WTC11 (cell line): ENCODE measurements around the gene DHRS7.

Experiments used
- CBFB ChIP-seq: sonication (generic); formaldehyde crosslinking; IDR thresholded peaks from 2 replicates; pipeline ENCODE4 v1.8.1; 2022; ENCODE audit warnings: mild to moderate bottlenecking, low read depth, missing genetic modification reagents
- CTCF ChIP-seq: fragments of 200-600 bp; IDR thresholded peaks from 2 replicates; pipeline ENCODE4 v1.8.0; 2022; ENCODE audit warnings: antibody characterized with exemption
- ESRRA ChIP-seq: sonication (generic); formaldehyde crosslinking; IDR thresholded peaks from 2 replicates; pipeline ENCODE4 v1.8.1; 2022; ENCODE audit warnings: mild to moderate bottlenecking, missing genetic modification reagents, borderline replicate concordance
- NR2C2 ChIP-seq: sonication (generic); formaldehyde crosslinking; IDR thresholded peaks from 2 replicates; pipeline ENCODE4 v1.8.0; 2022; ENCODE audit warnings: mild to moderate bottlenecking, missing genetic modification reagents
- TF ChIP-seq, protein P1 (sequence below): fragments of 250-450 bp; sonication (Bioruptor Pico); IDR thresholded peaks from 2 replicates; pipeline ENCODE4 v1.9.0; 2021; ENCODE audit warnings: moderate library complexity, mild to moderate bottlenecking, inconsistent platforms, borderline replicate concordance
- TF ChIP-seq, protein P2 (sequence below): sonication (generic); formaldehyde crosslinking; IDR thresholded peaks from 2 replicates; pipeline ENCODE4 v1.8.1; 2022; ENCODE audit warnings: low read depth, mild to moderate bottlenecking, moderate library complexity, missing genetic modification reagents, borderline replicate concordance

- TF ChIP-seq, protein P1, sequence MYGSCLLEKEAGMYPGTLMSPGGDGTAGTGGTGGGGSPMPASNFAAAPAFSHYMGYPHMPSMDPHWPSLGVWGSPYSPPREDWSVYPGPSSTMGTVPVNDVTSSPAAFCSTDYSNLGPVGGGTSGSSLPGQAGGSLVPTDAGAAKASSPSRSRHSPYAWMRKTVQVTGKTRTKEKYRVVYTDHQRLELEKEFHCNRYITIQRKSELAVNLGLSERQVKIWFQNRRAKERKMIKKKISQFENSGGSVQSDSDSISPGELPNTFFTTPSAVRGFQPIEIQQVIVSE: no peak
- TF ChIP-seq CTCF: no peak
- TF ChIP-seq ESRRA: no peak
- TF ChIP-seq, protein P2, sequence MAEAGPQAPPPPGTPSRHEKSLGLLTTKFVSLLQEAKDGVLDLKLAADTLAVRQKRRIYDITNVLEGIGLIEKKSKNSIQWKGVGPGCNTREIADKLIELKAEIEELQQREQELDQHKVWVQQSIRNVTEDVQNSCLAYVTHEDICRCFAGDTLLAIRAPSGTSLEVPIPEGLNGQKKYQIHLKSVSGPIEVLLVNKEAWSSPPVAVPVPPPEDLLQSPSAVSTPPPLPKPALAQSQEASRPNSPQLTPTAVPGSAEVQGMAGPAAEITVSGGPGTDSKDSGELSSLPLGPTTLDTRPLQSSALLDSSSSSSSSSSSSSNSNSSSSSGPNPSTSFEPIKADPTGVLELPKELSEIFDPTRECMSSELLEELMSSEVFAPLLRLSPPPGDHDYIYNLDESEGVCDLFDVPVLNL (CRISPR knock-in tag): no peak
- TF ChIP-seq CBFB: no peak
- no peak for TF ChIP-seq NR2C2
These were observed 45.5 kb upstream of the DHRS7 start for GRCh38 chr14:60210703-60211102.
